Measurements from ENCODE around the gene MAMDC4. TPM values are rescaled to one million over a fixed set of nuclear protein-coding genes. Genes with fewer than 3 reads are reported as not detected.
A peak's percentile ranks its signal among the peaks of the same experiment; 100 is the strongest.

The MAMDC4 gene
- total and polyA plus RNA-seq, 2 of the 8 experiments (the other 6 are each of a cell fraction or from before 2014, with no cell fraction given) = 3.1 to 4.5 TPM

DNA sequence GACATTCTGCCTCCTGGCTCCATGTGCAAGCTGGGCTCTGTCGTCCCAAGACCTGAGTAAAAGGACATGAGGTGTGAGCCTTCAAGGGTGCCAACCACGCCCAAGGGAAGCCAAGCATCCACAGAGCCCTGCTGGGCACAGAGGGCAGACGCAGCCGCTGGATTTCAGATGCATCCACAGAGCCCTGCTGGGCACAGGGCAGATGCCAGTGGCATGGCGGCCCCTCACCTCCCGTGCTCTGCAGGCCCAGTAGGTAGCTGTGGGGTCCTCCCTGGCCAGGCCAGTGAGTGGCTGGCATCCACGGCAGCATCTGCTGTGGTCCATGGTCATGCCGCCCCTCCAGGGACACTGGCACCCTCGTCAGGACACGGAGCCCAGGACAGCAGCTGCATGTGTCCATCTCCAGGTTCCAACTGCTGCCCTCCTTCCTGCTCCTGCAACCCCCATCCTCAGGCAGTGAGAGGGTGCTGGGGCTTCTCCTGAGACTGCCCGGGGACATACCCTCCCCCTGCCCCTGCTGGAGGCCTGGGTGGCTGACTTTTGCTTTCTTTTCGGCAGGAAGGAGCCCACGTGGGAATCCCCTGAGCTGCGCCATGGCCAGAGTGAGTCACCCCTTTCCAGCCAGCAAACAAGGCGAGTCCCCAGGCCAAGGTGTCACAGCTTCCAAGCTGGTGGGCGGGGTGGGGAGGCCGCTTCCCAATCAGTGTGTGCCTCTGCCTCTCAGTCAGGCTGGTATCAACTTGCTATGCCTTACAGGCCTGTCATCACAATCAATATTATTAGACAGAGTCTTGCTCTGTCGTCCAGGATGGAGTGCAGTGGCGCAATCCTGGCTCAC, 30.2 kb downstream of the MAMDC4 start:
- Histone ChIP-seq H3K18ac (ENCODE audit: extremely low read depth, low read length) (no peak overlapping the region), H2BK20ac (ENCODE audit: low read length) (no peak overlapping the region), H3K4me3 (ENCODE audit: extremely low read depth in 1 of 4, insufficient read depth in 2 of 4, low read depth in 3 of 4, low read length in 4 of 4) (no peak overlapping the region), H3K56ac (replicated peaks; ENCODE audit: insufficient read length, low read depth, low read length) (no peak overlapping the region), H3K27me3 (replicated peaks in 1 of 4; ENCODE audit: control insufficient read depth in 3 of 4, extremely low read depth in 1 of 4, insufficient read depth in 3 of 4, low read length in 3 of 4) (no peaks in the 10 kb centered on the region), H3K4me1 (replicated peaks in 1 of 4; ENCODE audit: control insufficient read depth in 3 of 4, insufficient read depth in 4 of 4, low read length in 3 of 4) (peaks cover 0 to 4% (median 1%) of the 10 kb centered on the region in 4 experiments; a peak in 4 of 7 replicates), H4K8ac (ENCODE audit: extremely low read depth, insufficient read depth, low read length) (peak overlapping the region; percentile 65; the same call in 1 of the 2 replicates), H3K4ac (replicated peaks; ENCODE audit: insufficient read length, low read depth, low read length) (no peak overlapping the region), H3K23me2 (ENCODE audit: low read depth, low read length) (peaks cover 5% of the 10 kb centered on the region; the same call in 1 of the 2 replicates), H4K20me1 (replicated peaks in 1 of 2; ENCODE audit: control insufficient read depth in 1 of 2, insufficient read depth in 2 of 2, low read length in 2 of 2) (peaks cover 3 to 4% of the 10 kb centered on the region in 2 experiments), H3K9me3 (ENCODE audit: insufficient read depth in 2 of 2, low read depth in 1 of 2, low read length in 1 of 2) (no peaks in the 10 kb centered on the region), H3K23ac (ENCODE audit: insufficient read length) (no peak overlapping the region), H3K14ac (ENCODE audit: insufficient read length) (no peak overlapping the region), H3K9ac (replicated peaks in 1 of 4; ENCODE audit: extremely low read depth in 1 of 4, low read depth in 3 of 4, low read length in 3 of 4) (0 out of 7 replicates have a peak overlapping the region, but pooled peaks of 1 of the 4 experiments have one; percentile 7), H2BK5ac (ENCODE audit: low read depth, low read length) (peak overlapping the region; percentile 9), H3K27ac (ENCODE audit: low read depth, low read length) (no peak overlapping the region), H4K5ac (ENCODE audit: insufficient read length, low read depth, low read length) (no peak overlapping the region), H2BK15ac (ENCODE audit: low read length) (no peak overlapping the region), H3K79me2 (ENCODE audit: control insufficient read depth in 1 of 2, insufficient read depth in 2 of 2, low read length in 2 of 2) (peaks cover 3 to 7% of the 10 kb centered on the region in 2 experiments; a peak in 3 of 4 replicates), H3K36me3 (ENCODE audit: control insufficient read depth in 2 of 4, insufficient read depth in 4 of 4, low read length in 3 of 4) (no peaks in the 10 kb centered on the region), H3K79me1 (ENCODE audit: low read depth, low read length) (no peaks in the 10 kb centered on the region), H2AK5ac (ENCODE audit: low read depth, low read length) (no peak overlapping the region), H4K91ac (replicated peaks; ENCODE audit: insufficient read length, low read length) (no peak overlapping the region), H2BK120ac (replicated peaks; ENCODE audit: low read depth, low read length) (no peak overlapping the region), H3K4me2 (ENCODE audit: insufficient read depth in 1 of 2, low read depth in 2 of 2, low read length in 2 of 2) (no peak overlapping the region), H2AFZ (ENCODE audit: low read length) (no peak overlapping the region), H2BK12ac (ENCODE audit: low read depth, low read length) (no peak overlapping the region)
- DNase-seq (ENCODE audit: low read depth in 1 of 2, low spot score in 2 of 2) (no peak), FAIRE-seq (no peak)
- WGBS, 2 experiments (ENCODE audit: extremely low coverage in 1 of 2, insufficient coverage in 1 of 2, insufficient read length in 1 of 2, insufficient replicate concordance in 2 of 2, low coverage in 1 of 2, low lambda C conversion rate in 2 of 2, missing lambda C conversion rate in 1 of 2) = 79% methylated on average over 19 of the region's 19 CpGs; no CpG with 5 or more reads in 1 of the 2 experiments
- POLR2A ChIA-PET (ENCODE audit: partially characterized antibody) = interaction anchor here (0.5 to 2.6 kb wide), 10 partner anchors 7 to 82 kb away, joined by 3 to 16 read pairs (median 4); partner anchors contain the start of gene EDF1
- CTCF ChIA-PET (ENCODE audit: partially characterized antibody) = interaction anchor here (0.9 to 1.8 kb wide), 4 partner anchors 10 to 21 kb away, joined by 3 to 6 read pairs (median 4); no protein-coding TSS in a partner anchor

All from H1 (cell line).